ENCODE data around the gene MLLT3.
"Not testable (repeated sequence)": the region's sequence is repeated elsewhere in the genome, so short reads cannot be mapped to it uniquely, and the experiment has no call there.

Gene MLLT3

DNA sequence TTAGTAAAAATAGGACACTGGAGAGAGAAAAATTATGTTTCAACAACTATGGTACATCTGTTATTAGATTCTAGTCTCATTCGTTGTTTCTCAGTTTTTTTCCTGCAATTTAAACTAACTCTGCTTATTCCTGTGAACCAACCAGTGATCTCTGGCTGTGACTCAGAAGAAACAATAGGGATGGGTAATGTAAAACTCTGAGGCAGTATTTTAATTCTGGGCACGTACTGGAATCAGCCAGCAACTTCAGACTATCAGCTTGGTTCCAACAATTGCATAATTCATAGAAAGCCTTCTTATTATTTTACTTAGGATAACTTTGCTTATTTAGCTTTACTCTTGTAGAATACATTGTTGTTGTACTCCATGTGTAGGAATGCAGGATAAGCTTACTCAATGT lies 28.8 kb downstream of the MLLT3 start:
- ATAC-seq, result no peak

DNA sequence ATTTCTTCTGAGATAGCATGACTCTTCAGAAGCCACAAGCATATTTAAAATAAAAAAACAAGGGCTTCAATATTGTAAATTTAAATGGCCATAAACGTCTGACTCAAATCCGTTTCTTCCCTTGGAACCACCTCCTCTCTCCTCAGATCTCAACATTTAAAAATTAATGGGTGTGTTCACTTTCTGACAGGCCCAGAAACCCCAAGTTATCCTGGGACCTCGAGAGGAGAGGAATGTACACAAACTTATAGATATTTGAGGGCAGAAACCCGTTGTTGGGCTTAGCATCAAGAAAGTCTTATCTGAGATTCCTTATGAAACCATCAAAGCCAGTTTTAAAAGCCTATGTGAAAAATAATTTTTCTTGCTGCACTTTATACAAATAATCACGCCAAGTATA lies 29.2 kb downstream of the MLLT3 start:
- ATAC-seq, result no peak

DNA sequence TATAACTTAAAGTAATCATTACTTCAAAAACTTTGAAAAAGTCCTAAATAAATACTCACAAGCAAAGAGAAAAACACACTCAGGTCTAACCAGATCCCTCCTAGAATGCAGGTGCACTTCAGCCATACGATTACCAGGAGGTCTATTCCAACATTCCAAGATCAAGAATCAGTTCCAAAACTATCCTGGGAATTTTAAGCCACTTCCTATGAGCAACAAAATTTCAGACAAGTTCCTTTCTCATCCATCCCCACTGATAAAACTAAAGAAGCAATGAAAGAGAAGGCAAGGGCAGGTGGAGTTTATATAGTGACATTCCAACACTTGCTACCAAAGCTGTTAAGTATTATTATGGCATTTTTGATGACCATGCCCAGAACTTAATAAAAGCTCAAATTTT lies 29.6 kb downstream of the MLLT3 start:
- no peak for ATAC-seq

DNA sequence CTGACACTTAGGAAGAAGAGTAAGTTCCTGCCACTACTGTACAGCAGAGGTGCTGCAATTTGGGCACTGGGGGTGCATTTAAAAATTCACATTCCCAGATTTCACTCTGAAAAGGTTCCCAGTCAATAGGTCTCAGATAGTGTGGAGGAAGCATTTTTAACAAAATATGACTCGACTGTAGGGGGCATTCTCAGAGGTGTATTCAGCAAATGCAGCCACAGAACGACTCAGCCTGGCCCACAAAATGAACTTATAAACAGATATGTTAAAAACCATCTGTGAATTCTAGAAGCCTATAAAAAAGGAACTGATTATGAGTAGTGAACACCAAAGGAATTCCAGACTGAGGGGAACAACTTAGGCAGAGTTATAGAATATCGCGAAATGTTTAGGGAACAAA lies 31.1 kb downstream of the MLLT3 start:
- no peak for ATAC-seq

DNA sequence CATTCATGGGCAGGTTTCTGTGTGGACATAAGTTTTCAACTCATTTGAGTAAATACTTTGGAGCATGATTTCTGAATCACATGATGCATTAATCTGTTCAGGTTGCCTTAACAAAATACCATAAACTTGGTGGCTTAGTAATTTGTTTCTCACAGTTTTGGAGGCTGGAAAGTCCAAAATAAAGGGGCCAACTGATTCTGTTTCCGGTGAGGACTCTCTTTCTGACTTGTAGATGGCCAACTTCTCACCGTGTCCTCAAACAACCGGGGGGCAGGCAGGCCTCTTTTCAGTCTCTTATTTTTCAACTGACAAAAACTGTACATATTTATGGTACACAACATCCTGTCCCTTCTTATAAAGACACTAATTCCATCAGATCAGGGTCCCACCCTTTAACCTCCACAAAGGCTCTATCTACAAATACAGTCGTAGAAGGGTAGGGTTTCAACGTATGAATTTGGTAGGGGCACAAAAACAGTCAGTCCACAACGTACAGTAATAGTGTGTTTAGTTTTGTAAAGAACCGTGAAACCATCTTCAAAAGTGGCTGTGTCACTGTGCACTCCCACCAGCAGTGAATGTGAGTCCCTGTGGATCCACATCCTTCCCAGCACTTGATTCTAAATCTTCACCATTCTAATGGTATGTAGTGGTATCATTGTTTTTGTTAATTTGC lies 37.2 kb downstream of the MLLT3 start:
- ATAC-seq, result peak in 1 of 2 donors; percentile 28

DNA sequence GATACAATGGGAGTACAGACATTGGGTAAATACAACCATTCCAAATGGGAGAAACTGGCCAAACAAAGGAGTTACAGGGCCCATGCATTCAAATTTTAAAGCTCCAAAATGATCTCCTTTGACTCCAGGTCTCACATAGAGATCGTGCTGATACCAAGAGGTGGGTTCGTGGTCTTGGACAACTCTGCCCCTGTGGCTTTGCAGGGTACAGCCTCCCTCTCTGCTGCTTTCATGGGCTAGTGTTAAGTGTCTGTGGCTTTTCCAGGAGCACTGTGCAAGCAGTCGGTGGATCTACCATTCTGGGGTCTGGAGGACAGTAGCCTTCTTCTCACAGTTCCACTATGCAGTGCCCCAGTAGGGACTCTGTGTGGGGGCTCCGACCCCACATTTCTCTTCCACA lies 39.2 kb downstream of the MLLT3 start:
- ATAC-seq, result not testable (repeated sequence)

DNA sequence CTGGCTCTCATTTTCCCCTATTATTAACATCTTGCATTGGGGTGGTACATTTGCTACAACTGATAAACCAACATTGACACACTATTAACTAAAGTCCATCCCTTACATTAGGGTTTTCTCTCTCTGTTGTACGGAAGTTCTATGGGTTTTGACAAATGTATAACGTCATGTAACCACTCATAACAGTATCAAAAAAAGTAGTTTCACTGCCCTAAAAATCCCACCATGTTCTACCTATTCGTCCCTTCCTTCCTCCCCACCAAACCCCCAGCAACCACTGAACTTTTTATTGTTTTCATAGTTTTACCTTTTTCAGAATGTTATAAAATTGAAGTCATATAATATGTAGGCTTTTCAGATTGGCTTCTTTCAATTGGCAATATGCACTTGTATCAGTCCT lies 40.1 kb downstream of the MLLT3 start:
- peak; percentile 55 to 62 for ATAC-seq

DNA sequence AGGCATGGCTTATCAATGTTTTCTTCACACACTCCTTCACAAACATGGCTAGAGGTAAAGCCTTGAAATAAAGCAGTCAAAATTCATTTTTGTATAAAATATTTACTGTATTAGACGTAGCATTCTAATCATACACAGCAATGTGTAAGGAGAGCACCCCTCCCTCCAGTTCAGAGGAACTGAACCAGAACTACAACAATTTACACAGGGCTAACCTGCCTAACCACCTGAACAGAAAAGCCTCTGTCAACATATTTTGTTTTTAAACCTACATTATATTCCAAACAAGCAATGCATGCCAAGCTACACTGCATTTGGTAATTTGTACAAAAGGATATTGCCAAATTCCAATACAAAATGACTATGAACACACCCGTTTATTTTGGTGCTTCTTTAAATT lies 41.6 kb downstream of the MLLT3 start:
- no peak for ATAC-seq

DNA sequence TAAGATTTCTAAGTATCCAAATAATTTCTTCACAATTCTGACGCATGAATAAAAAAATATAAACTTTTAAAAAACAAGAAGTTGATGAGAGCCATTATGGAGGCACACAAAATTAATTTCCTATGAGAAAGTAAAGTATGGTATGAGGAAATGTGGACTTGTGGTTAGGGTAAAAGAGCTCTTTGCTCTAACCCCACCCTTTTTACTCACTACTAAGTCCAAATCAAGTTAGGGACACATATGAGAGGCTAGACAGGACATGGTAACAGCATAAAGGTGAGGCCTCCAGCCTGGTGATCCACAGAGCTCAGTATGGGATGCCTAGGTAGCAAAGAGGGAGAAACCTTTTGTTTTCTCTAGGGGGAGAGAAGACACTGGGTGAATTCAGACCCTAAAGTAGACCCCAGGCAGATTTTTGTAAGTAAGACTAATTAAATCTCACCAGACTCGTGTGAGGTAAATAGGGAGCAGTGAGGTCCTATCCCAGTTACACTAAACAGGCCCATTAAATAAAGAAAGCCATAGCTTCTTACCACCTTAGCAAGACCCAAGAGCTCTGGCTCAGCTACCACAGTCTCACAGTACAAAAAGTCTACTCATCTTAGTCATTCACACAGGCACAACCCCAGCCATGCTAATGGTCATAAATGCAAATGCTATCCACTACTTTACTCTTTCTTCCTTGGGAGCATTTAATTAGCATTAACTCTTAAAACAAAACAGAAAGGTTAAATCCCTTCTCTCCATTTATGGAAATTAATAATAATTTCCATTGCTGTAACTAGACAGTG lies 42.6 kb downstream of the MLLT3 start:
- ATAC-seq, result peak; percentile 82 to 86

DNA sequence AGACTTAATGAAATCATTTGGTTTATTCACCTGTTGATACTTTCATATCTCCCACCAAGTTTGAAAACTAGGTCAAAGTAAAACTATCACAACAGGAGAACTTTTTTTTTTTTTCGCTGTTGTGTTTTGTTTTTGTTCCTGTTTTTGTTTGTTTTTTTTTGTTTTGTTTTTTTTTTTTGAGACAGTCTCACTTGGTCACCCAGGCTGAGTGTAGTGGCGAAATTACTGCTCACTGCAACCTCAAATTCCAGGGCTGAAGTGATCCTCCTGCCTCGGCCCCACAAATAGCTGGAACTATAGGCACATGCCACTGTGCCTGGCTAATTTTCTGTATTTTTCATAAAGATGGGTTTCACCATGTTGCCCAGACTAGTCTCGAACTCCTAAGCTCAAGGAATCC lies 49.3 kb downstream of the MLLT3 start:
- ATAC-seq, result no peak

DNA sequence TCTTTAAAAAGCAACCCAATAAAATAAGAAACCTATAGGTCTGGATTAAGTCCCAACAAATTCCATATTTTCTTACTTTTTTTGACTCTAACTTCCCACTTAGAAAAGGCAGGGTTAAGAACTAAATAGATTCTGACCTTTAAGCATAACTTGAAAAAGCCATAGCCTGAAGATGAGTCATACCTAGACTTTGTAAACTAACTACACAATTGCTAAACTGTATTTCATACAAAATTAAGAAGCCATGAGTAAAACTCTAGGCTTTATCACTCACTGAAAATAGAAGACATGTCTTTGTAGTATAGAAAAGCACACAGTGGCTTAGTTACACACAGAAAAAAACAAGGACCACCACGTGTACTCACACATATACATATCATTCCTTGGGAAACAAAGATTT lies 51.5 kb downstream of the MLLT3 start:
- ATAC-seq, result peak; percentile 74 to 83

DNA sequence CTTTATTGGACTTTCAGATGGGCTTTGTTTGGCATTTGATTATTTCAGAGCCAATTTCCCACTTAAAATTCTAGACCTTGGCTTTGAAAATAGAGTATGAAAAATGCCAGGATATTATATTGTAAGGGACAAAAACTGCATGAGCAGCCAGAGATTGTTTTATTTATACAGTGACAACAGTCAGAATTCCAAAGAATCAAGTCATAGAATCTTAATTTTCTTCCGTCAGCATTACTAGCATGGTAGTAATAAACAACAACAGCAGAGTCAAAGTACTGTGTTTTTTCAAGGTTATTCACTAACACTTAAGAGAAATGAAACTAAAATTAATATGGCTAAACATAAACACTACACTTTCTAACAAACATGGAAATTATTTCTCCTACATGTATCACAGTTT lies 52.2 kb downstream of the MLLT3 start:
- ATAC-seq, result no peak

DNA sequence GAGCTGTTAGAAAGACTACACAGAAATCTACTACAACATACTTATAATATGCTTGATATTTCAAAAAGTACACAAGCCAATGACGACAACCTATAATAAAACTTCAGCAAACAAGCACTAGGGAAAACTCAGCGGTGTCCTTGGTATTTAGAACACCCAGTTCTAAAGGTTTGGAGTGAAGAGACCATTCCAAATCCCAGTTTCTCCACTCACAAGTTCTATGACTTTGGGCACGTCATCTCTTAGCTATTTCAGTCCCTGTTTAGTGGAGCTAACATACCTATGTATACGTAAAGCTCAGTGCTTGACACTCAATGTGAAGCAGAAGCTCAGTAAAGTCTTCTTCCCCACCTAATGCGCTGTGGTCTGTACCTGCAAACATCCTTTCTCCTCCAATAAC lies 52.8 kb downstream of the MLLT3 start:
- no peak for ATAC-seq

DNA sequence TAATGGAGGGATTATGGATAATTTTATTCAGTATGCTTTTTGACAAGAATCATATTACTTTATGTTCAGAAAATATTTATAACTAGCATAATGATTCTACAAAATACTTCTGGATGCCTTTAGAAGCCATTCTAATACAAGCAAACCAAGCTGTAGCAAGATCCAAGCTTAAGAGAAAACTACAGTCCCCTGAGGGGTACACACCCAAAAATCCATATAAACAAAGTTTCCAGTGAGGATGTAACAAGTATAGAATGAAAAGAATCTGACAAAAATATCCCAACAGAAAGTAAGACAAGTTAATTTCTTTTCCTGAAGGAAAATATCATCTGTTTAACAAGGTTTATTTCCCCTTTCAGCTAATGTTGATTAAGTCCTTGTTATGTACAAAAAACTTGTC lies 53.9 kb downstream of the MLLT3 start:
- no peak for ATAC-seq

DNA sequence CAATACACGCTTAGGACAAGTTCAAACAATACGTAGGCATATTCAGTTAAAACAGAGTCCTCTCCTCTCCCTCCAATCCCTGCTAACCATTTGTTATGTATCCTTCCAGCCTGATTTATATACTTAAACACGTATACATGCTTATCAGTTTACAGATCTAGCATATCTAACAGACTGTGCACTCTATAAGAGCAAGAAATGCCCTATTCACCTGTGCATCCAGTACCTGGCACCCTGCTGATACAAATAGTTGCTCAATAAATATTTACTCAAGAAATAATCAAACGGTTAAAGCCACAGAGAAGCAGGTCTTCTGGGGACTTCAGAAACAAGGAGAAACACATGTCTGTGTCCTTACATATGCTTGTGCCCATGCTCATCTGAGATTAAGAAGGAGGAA lies 55.9 kb downstream of the MLLT3 start:
- ATAC-seq, result no peak

DNA sequence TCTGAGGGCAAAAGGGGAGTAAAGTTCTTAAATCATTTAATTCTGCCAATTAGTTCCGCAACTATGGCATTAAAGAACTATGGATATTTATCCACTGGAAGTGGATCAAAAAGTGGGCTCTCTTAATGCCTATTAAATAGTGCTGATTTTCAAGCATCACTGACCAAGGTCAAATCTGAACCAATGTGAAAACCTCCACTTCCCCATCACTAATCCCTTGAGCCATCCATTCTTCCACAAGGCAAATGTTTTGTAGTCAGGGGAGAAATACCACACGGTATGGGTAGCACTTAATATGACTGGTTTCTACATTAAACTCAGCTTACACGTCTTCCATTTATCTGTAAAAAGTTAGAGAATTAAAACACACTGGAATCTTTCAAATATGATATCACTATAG lies 57.6 kb downstream of the MLLT3 start:
- ATAC-seq, result no peak

DNA sequence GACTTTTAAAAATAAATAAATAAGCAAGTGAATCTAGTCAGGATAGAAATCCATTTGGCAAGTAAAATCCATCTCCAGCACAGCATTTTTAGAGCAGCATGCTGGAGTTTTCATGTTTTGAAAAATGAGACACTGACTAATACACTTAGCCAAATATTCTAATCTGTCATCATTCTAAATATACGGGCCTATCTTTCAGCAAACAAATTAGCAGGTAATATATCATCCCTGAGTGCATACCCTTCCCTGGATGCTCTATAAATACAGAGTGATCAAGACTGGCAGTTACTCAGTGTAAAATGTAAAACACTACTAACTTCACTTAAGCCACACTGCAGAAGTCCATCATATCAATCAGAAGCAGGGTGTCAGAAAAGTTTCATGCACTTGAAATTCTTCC lies 58.4 kb downstream of the MLLT3 start:
- no peak for ATAC-seq

DNA sequence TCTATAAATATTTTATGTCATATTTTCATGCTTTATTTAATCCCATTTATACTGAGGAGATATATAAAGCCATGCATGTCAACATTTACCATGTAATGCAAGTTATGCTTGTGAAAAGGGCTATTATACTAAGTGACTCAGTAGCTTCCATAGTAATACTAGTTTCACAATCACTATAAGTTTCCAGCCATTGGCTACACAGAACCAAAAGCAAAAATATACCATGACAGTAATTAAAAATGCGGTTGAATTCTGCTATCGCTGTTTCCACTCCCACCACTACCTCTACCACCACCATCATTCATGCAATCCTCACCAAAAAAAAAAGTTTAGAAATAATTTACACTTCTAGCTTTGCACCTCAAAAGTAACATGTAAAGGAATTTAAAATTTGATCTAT lies 60.2 kb downstream of the MLLT3 start:
- peak; percentile 83 to 87 for ATAC-seq

DNA sequence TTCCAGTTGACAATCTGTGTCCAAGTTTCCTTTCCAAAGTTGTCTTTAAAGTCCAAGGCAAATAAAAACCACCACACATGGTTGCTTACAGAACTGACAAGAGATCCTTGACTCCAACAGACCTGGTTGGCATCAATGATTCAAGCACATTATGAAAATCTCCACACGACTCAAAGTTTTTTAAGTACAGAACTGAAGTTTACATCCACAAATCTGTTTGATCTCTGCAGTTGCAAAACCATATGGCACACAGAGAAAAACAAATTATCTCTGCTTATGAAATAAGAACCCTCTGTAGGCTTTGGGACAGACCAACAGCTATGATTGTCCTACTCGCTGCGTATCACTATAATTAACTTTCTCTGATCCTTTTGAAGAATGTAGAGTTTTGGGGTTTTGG lies 60.8 kb downstream of the MLLT3 start:
- no peak for ATAC-seq

DNA sequence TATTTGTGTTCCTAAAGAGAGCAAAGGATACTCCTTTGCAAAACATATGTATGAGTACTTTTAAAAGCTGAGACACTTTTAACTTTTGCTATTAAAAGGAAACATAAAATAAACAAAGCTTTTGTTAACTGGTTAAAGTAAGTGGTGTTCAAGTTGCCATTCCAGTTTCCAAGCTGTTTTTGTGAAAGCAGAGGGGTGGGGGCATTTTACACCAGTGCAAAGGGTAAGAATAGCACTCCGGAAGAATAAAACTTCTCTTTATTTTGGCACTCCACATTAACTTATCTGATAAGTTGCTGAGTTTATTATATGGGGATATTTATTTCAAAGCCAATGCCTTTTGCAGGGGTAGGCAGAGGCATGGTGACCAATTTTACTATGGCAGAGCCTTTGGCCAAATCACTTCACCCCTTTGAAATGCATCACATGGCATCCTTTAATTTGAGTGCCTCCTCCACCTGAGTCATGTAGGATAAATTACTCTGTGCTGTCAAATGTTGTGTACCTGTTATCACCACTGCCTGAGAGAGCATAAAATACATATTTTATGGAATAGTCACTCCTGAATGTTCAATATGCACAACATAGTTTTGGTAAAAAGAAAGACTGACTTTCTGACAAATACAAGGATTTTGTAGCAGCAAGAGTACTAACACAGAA lies 62.9 kb downstream of the MLLT3 start:
- ATAC-seq, result no peak

DNA sequence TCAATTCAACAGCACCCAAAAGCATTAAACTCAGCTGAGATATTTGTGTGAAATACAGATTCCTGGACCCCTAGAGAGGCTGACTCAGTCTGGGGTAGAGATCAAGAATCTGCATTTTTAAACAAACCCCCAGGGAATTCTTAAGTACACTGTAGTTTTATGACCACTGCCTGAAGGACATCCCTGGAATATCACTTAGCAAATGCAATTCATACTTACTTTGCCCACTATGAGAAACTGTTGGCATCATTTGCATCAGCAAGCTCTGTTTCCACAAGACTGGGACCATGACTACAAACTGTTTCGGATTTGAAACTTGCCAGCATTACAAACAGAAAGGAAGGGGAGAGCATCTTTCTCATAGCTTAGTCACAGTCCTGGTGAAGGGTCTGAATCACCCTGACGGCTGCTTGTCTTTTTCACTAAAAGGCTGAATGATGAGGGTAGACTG lies 63.7 kb downstream of the MLLT3 start:
- ATAC-seq, result peak; percentile 76 to 77

DNA sequence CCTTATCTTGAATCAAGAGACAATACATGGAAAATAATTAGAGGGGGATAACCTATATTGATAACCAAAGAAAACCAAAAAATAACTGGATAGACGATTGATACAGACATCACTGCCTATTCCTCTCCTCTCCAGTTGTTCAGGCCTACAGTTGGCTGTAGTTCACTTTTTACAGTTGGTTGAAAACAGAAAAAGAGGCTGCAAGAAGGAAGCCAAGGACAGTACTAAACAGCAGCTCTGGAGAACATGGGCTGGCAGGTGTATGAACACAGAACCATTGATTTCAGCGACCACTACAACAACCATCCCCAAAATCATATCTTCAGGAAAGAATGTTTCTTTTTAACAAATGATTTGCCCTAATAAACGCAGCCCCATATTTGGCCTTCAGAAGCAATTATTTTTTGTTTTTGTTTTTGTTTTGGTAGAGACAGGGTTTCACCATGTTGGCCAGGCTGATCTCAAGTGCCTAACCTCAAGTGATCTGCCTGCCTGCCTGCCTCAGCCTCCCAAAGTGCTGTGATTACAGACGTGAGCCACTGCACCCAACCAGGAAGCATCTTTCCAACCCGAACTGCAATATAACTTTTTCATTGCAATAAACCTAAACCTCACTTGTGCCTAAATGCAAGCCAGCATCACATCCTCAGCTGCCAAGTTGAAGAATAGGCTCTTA lies 64.3 kb downstream of the MLLT3 start:
- no peak for ATAC-seq

DNA sequence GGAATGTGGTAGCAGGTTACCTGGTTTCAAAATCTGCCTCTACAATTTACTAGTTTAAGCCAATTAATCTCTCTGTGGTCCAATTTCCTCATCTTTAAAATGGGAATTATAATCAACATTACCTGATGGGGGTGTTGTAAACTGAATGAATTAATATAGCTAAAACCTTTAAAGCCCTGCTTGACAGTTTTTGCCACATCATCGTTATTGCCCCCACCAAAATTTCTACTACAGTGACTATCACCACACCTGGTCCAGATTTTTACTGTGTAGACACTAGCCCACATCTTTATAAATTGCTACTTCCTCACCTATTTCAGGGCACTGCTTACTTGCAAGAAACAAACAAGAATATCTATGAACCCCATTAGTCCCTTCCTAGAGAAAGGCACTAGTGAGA lies 65.0 kb downstream of the MLLT3 start:
- no peak for ATAC-seq

Data from activated CD4-positive, CD25-positive, alpha-beta regulatory T cell treated with anti-CD3 and anti-CD28 coated beads, Interleukin-2, amount 50 U/mL, for 24 hours (primary cell).